Endometrial microvascular endothelial cells (primary cell): ENCODE measurements around the gene MACF1. TPM values are rescaled to one million over a fixed set of nuclear protein-coding genes. Genes with fewer than 3 reads are reported as not detected.

Experiments used
- in situ Hi-C: cut with HindIII; loops from 2 replicates; pipeline ENCODE4 v1.10.0; 2017; ENCODE audit warnings: low sequenced_read_pairs, low pct_unique_long_range_greater_than_20kb; ENCODE audit errors: inconsistent ontology term
- total RNA-seq: library from RNA; depleted of rRNA; stranded (reverse); fragments of >200 nt; gene quantifications from one replicate; pipeline ENCODE4 v1.2.3, GENCODE V29; 2015; ENCODE audit errors: inconsistent ontology term

MACF1 gene
- total RNA-seq, 1 donor from 2014 or later = 183 TPM

GRCh38 chr1:39529901-39530535 is 325.5 kb downstream of the MACF1 start:
- in situ Hi-C loops = no loop called here

- in situ Hi-C loops = no loop called here
Observed at GRCh38 chr1:39531526-39531925, 327.0 kb downstream of the MACF1 start.

- in situ Hi-C loops = no loop called here
Observed at GRCh38 chr1:39533442-39533841, 328.9 kb downstream of the MACF1 start.

Other genes starting within 250 kb of the MACF1 start
- 45.0 TPM for gene AKIRIN1, start 213.4 kb upstream of the MACF1 start, total RNA-seq
- gene NDUFS5, start 178.3 kb upstream of the MACF1 start, total RNA-seq = 487 TPM